ENCODE results near the gene CTRB1.
"Not testable (repeated sequence)": the region's sequence is repeated elsewhere in the genome, so short reads cannot be mapped to it uniquely, and the experiment has no call there.

The CTRB1 gene

DNA sequence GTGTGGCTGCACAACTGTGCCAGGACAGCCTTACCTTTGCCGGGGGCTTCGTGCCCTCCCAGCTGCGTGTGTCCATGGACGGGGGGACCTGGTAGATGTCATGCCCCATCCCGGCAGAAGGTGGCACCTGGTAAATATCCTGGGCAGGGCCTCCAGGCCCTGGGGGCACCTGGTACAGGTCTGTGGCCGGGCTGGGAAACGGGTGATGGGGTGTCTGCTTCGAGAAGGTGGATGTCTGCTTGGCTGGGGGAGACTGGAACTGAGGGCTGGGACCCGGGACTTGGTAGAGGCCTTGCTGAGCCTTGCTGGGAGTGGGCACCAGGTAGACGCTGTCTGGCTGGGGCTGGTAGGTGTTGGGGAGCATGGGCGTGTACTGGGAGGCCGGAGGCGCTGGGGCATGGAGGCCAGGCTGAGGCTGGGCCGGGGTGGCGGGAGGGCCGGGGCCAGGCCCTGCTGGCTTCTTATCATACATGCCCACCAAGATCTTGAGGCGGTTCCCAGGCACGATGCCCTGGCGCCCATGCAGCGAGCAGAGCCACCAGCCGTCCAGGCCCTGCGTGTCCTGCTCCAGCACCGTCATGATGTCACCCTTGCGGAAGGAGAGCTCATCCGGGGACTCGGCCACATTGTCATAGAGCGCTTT lies 23.8 kb downstream of the CTRB1 start:
- DNase-seq: not testable (repeated sequence)

DNA sequence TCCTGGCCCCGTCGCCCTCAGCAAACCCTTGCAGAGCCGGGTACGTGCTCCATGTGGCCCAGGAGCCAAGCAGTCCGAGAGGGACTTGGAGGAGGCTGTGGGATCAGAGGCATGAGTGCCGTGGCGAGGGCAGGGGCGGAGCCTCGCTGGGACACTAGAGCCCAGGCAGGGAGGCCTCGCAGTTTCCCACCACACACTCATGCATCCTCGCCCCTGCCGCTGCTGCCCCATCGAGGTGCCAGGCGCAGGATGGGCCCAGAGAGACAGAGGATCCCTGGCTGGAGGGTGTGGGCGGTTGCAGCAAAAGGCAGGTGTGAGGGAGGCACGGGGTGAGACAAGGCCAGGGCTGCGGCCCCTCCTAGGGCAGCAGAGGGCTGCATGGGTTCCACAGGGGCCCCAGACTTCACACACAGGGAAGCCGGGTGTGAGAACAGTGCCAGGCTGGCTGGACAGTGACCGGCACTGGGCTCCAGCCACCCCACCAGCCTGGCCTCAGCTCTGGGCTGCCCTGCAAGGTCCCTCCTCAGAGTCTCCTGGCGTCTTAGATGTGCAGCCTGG lies 25.0 kb downstream of the CTRB1 start:
- no peak for DNase-seq

DNA sequence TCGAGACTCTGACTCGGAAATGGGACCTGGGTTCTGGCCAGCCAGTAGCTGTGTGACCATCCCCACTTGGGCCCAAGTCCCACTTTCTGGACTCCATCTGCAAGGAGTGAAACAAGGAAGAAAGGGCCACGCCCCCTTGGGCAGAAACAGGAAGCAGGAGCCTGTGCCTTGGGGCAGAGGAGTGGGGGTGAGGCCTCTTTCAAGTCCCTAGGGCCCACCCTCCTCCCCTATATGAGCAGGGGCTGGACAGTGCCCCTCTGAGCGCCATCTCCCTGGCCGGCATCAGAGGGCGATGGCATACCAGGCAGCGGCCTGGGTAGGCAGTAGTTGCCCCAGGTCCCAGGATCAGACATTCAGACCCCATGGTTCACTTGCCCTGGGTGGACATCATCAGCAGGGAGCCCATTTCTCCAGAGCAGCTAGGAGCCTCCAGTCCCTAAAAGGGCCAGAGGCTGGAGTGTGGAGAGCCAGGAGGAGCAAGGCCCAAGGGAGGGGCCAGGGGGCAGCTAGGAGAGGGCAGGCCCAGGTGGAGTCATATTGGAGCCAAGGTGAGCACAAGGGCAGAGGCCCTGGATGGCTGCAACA lies 25.5 kb downstream of the CTRB1 start:
- peak; percentile 41 for DNase-seq

- DNase-seq: peak; percentile 98
Measured at GRCh38 chr16:75244844-75245758, 26.3 kb downstream of the CTRB1 start.

- DNase-seq: peak; percentile 40
Measured at GRCh38 chr16:75246504-75247205, 27.9 kb downstream of the CTRB1 start.

DNA sequence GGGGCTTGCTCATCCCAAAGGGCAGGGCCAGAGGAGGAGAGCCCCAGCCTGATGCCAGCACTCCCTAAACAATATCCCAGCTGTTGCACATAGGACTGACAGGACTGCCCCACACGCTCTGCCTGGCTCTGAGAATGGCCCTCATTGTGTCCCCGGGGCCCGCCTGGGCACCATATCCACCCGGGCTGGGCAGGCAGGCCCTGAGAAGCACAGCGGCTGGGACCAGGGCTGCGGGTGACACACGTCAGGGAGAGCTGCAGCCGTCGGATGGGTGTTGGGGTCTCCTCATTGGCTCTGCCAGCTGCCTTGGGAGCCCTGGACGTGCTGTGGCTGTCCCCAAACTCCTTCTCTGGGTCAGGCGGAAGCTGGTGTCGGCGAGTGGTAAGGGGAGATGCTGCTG lies 28.5 kb downstream of the CTRB1 start:
- no peak for DNase-seq

DNA sequence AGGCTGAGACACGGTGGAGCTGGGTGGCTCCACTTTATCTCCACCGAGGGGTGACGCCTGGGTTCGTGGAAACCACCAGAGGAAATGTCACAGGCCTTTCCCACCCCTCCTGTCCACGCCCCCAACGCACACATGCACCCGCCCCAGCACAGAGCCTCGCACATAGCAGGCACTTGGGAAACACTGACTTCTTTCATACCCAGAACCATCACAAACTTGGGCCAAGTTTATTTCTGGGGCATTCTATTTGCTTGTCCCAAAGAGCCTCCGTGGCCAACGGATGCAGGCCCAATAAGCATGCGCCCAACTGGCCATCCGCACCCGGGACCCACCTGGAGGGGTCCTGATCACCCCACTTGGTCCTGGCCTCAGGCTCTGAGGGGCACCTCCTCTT lies 29.4 kb downstream of the CTRB1 start:
- no peak for DNase-seq

DNA sequence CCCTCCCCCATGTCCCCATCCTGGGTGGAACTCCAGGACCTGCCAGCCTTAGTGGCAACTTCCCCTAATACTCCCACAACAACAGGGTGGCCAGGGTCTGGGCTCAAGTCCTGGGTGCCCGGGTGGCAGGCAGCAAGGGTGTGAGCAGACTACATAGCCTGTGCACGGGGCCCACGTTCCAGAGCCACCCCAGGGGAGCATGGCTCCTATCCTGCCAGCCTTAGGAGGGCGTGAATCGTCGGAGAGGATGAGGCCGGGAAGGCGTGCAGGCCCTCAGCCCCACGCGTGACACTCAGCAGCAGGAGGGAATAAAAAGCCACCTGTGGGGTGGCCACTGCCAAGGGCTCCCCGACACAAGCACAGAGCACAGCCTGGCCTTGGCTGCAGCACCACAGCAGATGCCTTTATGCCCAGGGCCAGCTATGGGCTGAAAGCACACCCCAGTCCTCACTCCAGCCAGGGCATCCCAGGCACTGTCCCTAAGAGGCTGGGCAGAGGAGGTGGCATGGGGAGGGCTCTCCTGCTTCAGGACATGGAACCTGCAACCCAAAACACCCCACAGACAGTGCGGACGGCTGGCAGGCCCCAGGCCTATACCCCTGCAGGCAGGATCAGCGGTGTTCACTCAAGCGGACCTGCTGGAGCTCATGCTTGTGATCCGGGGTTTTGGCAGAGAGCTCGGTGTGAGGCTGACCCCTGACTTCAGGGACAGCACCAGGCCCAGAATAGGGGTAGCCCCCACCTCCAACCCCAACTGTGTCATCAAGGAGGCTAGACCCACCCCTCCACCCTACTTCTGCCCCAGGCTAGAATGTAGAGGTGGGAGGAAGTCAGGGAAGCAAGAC lies 30.0 kb downstream of the CTRB1 start:
- no peak for DNase-seq

GRCh38 chr16:75249441-75249840 lies 30.7 kb downstream of the CTRB1 start:
- DNase-seq: no peak

DNA sequence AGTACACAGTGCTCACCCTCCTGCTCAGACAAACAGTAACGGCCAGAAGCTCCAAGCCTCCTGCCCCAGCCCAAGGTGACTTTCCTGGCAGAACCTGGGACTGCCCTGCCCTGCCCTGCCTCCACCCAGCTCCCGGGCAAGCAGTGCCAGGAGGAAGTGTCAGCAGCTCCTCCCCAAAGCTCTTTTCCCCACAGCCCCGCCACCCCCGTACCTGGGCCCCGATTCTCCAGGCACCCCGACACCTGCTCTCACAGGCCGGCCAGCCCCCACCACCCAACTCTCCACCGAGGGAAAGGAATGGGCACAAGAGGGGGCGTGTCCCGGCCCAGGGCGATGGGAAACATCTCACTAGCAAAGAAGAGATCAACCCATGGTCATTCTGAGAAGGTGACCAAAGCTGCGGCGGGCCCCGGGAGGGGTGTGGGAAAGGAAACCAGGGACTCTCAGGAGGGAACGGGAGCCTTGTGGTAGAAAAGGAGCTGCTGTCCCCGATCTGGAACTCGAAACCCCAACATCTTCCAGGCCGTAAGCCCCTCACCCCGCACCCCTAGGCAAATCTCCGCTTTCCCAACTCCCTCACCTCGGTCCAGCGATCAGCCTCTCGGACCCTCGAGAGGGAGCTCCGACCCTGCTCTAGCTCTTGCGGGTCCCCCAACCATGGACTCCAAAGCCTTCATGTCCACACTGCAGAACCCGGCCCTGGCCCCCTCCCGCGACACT lies 31.5 kb downstream of the CTRB1 start:
- no peak for DNase-seq

DNA sequence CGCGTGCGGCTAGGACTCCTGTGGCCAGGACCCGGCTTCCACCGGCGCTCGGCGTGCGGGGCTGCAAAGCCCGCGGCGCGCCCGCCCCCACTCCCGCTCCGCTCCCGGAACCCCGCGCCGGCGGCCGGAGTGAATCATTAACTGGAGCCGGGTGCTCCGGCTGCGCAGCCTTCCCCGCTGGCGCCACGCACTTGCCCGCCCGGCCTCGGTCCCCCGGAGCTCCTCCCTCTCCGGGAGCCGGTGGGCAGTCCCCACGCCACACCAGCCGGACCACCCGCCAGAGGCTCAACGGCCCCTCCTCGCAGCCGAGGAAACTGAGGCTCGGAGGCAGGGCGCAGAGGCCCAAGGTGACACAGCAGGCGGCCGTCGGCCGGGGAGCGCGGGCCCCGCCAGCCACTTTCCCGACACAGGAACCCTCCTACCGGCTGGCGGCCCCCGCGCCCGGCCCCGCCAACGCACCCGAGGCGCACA lies 32.1 kb downstream of the CTRB1 start:
- DNase-seq: peak; percentile 39

GRCh38 chr16:75251280-75252048 lies 32.7 kb downstream of the CTRB1 start, which contains the start of gene BCAR1:
Gene BCAR1, minus strand, starts transcription at chr16:75251624. Its CDS starts 142 bp downstream, at chr16:75251482.
- peak; percentile 91 for DNase-seq

GRCh38 chr16:75252049-75252864 lies 33.5 kb downstream of the CTRB1 start:
- no peak for DNase-seq

GRCh38 chr16:75252946-75253911 lies 34.4 kb downstream of the CTRB1 start:
- peak; percentile 88 for DNase-seq

- DNase-seq: peak; percentile 87
Measured at GRCh38 chr16:75254359-75254837, 35.6 kb downstream of the CTRB1 start.

GRCh38 chr16:75256059-75256571 lies 37.3 kb downstream of the CTRB1 start:
- no peak for DNase-seq

DNA sequence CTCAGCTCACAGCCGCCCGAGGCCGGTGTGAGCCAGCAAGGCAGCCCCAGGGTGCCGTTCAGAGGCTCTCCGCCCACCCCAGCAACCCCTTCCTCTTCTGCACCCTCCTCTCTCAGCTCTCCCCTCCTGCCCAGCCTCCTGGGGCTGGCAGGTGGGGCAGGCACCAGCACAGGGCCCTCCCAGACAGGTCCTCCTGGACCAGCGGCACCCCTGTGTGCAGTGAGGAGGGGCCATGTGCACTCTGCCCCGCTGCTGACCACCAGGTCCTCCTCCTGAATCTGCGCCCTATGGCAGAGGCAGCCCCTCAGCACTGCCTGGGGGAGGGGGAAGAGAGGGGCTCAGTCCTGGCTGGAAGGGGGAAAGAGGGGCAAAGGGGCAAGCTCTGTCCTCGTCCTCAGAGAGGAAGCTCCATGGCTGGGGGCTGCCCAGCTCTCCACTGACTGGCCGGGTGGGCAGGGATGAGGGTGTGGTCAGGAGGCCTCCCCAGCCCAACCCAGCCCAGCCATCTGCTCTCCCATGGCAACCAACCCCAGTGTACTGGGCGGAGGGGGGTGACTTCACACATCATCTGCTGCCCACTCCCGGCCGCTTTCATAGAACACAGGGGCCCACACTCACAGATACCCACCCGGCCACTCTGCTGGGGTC lies 38.0 kb downstream of the CTRB1 start:
- peak; percentile 30 for DNase-seq
